ENCODE data around the gene TSTD1. TPM values are rescaled to one million over a fixed set of nuclear protein-coding genes. Genes with fewer than 3 reads are reported as not detected.

The TSTD1 gene
- total RNA-seq, 1 experiment from 2014 or later: 116 TPM

- DNase-seq (ENCODE audit: low read depth, low spot score) (no peak), ATAC-seq (no peak)
- TF ChIP-seq SP1 (IDR thresholded peaks at IDR 0.05; ENCODE audit: low read depth) (no peak), TCF7L2 (IDR thresholded peaks at IDR 0.05; ENCODE audit: borderline replicate concordance, extremely low read depth, insufficient read depth, insufficient read length) (no peak)
- CTCF ChIA-PET: no interaction called here
- no peak overlapping the region for H3K4me3 ChIP-seq (replicated peaks in 1 of 2; ENCODE audit: low read depth in 1 of 2, low read length in 2 of 2)
- no peaks in the 10 kb centered on the region for H4K20me1 ChIP-seq (ENCODE audit: insufficient read depth)
- no peak overlapping the region for H3K27ac ChIP-seq (ENCODE audit: low read depth, low read length)
- BruUV-seq (replicated peaks): no TSS peak
- intact Hi-C loops (cut with micrococcal nuclease): no loop called here
- RAD21 ChIA-PET (ENCODE audit: low non-redundant PET in 1 of 2, low total read pairs in 2 of 2, uncharacterized antibody in 2 of 2, unreplicated experiment in 2 of 2): no interaction called here
- H3K4me2 ChIP-seq (ENCODE audit: low read length): no peak overlapping the region
- H3K27me3 ChIP-seq (ENCODE audit: insufficient read depth, low read length): no peaks in the 10 kb centered on the region
- H3K4me1 ChIP-seq (ENCODE audit: control insufficient read depth in 1 of 2, insufficient read depth in 2 of 2, low read length in 2 of 2): peaks cover 8 to 20% of the 10 kb centered on the region in 2 experiments
- peaks cover 25 to 32% of the 10 kb centered on the region in 2 experiments; a peak in 3 of 4 replicates for H3K36me3 ChIP-seq (ENCODE audit: control insufficient read depth in 1 of 2, insufficient read depth in 2 of 2, low read length in 2 of 2)
- H3K79me2 ChIP-seq (ENCODE audit: insufficient read depth, low read length): peaks cover 51% of the 10 kb centered on the region
- H3K9me3 ChIP-seq (ENCODE audit: control insufficient read depth in 1 of 2, insufficient read depth in 1 of 2, low read depth in 1 of 2, low read length in 2 of 2): no peaks in the 10 kb centered on the region
- no peak overlapping the region for H3K9ac ChIP-seq (ENCODE audit: low read length)
- POLR2A ChIA-PET: no interaction called here
- no peak overlapping the region for H2AFZ ChIP-seq (ENCODE audit: low read depth, low read length, poor library complexity, severe bottlenecking)
- no peaks in the 10 kb centered on the region for H3K9me2 ChIP-seq (ENCODE audit: insufficient read depth)
Observed at GRCh38 chr1:161001525-161001924, 37.2 kb downstream of the TSTD1 start.

GRCh38 chr1:161000736-161001480, 37.9 kb downstream of the TSTD1 start:
- Histone ChIP-seq H4K20me1 (ENCODE audit: insufficient read depth) (no peaks in the 10 kb centered on the region), H3K27ac (ENCODE audit: low read depth, low read length) (no peak overlapping the region), H3K36me3 (ENCODE audit: control insufficient read depth in 1 of 2, insufficient read depth in 2 of 2, low read length in 2 of 2) (peaks cover 25 to 32% of the 10 kb centered on the region in 2 experiments; a peak in 3 of 4 replicates), H3K9me3 (ENCODE audit: control insufficient read depth in 1 of 2, insufficient read depth in 1 of 2, low read depth in 1 of 2, low read length in 2 of 2) (no peaks in the 10 kb centered on the region), H3K9me2 (ENCODE audit: insufficient read depth) (no peaks in the 10 kb centered on the region), H3K4me2 (ENCODE audit: low read length) (no peak overlapping the region), H2AFZ (ENCODE audit: low read depth, low read length, poor library complexity, severe bottlenecking) (no peak overlapping the region), H3K4me1 (ENCODE audit: control insufficient read depth in 1 of 2, insufficient read depth in 2 of 2, low read length in 2 of 2) (peaks cover 13 to 27% of the 10 kb centered on the region in 2 experiments), H3K4me3 (replicated peaks in 1 of 2; ENCODE audit: low read depth in 1 of 2, low read length in 2 of 2) (no peak overlapping the region), H3K27me3 (ENCODE audit: insufficient read depth, low read length) (no peaks in the 10 kb centered on the region), H3K9ac (ENCODE audit: low read length) (no peak overlapping the region), H3K79me2 (ENCODE audit: insufficient read depth, low read length) (peaks cover 45% of the 10 kb centered on the region)
- TF ChIP-seq ELF1 (IDR thresholded peaks at IDR 0.05; ENCODE audit: borderline replicate concordance, low read depth): no peak
- no peak for TF ChIP-seq REST (IDR thresholded peaks at IDR 0.05; ENCODE audit: low read depth)
- TF ChIP-seq MAX (IDR thresholded peaks at IDR 0.05): no peak
- no peak for TF ChIP-seq RAD21 (IDR thresholded peaks at IDR 0.05; ENCODE audit: low read depth)
- TF ChIP-seq CEBPB (IDR thresholded peaks at IDR 0.05; ENCODE audit: low read depth): no peak
- TF ChIP-seq ATF3 (IDR thresholded peaks at IDR 0.05): no peak
- intact Hi-C loops (cut with micrococcal nuclease): no loop called here
- ChIA-PET POLR2A (no interaction called here), CTCF (no interaction called here), RAD21 (ENCODE audit: low non-redundant PET in 1 of 2, low total read pairs in 2 of 2, uncharacterized antibody in 2 of 2, unreplicated experiment in 2 of 2) (no interaction called here)
- DNase-seq (ENCODE audit: low read depth, low spot score) (no peak), ATAC-seq (no peak)
- BruUV-seq (replicated peaks): no TSS peak
